ENCODE results near the gene MME. TPM values are rescaled to one million over a fixed set of nuclear protein-coding genes. Genes with fewer than 3 reads are reported as not detected.

MME gene
- total RNA-seq, 1 experiment from 2014 or later: 1.6 TPM

GRCh38 chr3:155194973-155195957 is 115.1 kb downstream of the MME start:
- no peak for TF ChIP-seq SIN3A (IDR thresholded peaks at IDR 0.05; ENCODE audit: borderline replicate concordance, insufficient read depth, low read depth, low read length)
- TF ChIP-seq REST (IDR thresholded peaks at IDR 0.05; ENCODE audit: insufficient read depth in 1 of 2, low read depth in 2 of 2, low read length in 1 of 2): no peak
- no peak for TF ChIP-seq TCF7L2 (IDR thresholded peaks at IDR 0.05; ENCODE audit: low read depth, low read length)
- no peak for TF ChIP-seq POLR2AphosphoS5 (IDR thresholded peaks at IDR 0.05; ENCODE audit: low read depth, low read length)
- TF ChIP-seq CTCF (IDR thresholded peaks at IDR 0.05): no peak
- in situ Hi-C loops (cut with HindIII; ENCODE audit: low pct_unique_long_range_greater_than_20kb, low sequenced_read_pairs) (no loop called here), intact Hi-C loops (cut with micrococcal nuclease; ENCODE audit: unreplicated experiment) (no loop called here)
- Histone ChIP-seq H3K9me3 (ENCODE audit: control insufficient read depth, insufficient read depth, low read depth, low read length) (no peaks in the 10 kb centered on the region), H3K36me3 (ENCODE audit: control insufficient read depth, insufficient read depth, low read length) (no peaks in the 10 kb centered on the region), H3K27me3 (ENCODE audit: control insufficient read depth, insufficient read depth, low read length) (no peaks in the 10 kb centered on the region), H3K27ac (ENCODE audit: low read length) (no peak overlapping the region), H3K4me3 (ENCODE audit: low read depth in 2 of 2, low read length in 2 of 2) (no peak overlapping the region), H3K4me1 (ENCODE audit: control insufficient read depth, insufficient read depth, low read length) (no peaks in the 10 kb centered on the region)
- POLR2A ChIA-PET: no interaction called here
- DNase-seq (ENCODE audit: low read depth, low spot score): no peak
- ATAC-seq: no peak
- no TSS peak for BruUV-seq (replicated peaks)
- CTCF ChIA-PET: no interaction called here

- H3K4me3 ChIP-seq (ENCODE audit: low read depth in 2 of 2, low read length in 2 of 2): no peak overlapping the region
- no peaks in the 10 kb centered on the region for H3K9me3 ChIP-seq (ENCODE audit: control insufficient read depth, insufficient read depth, low read depth, low read length)
- TF ChIP-seq TCF7L2 (IDR thresholded peaks at IDR 0.05; ENCODE audit: low read depth, low read length) (no peak), REST (IDR thresholded peaks at IDR 0.05; ENCODE audit: insufficient read depth in 1 of 2, low read depth in 2 of 2, low read length in 1 of 2) (no peak), POLR2AphosphoS5 (IDR thresholded peaks at IDR 0.05; ENCODE audit: low read depth, low read length) (no peak), SIN3A (IDR thresholded peaks at IDR 0.05; ENCODE audit: borderline replicate concordance, insufficient read depth, low read depth, low read length) (no peak), CTCF (IDR thresholded peaks at IDR 0.05) (no peak)
- no peaks in the 10 kb centered on the region for H3K4me1 ChIP-seq (ENCODE audit: control insufficient read depth, insufficient read depth, low read length)
- H3K27me3 ChIP-seq (ENCODE audit: control insufficient read depth, insufficient read depth, low read length): no peaks in the 10 kb centered on the region
- ATAC-seq (no peak), DNase-seq (ENCODE audit: low read depth, low spot score) (no peak)
- BruUV-seq (replicated peaks): no TSS peak
- in situ Hi-C loops (cut with HindIII; ENCODE audit: low pct_unique_long_range_greater_than_20kb, low sequenced_read_pairs) (no loop called here), intact Hi-C loops (cut with micrococcal nuclease; ENCODE audit: unreplicated experiment) (no loop called here)
- no peaks in the 10 kb centered on the region for H3K36me3 ChIP-seq (ENCODE audit: control insufficient read depth, insufficient read depth, low read length)
- ChIA-PET POLR2A (no interaction called here), CTCF (no interaction called here)
- H3K27ac ChIP-seq (ENCODE audit: low read length): no peak overlapping the region
These were observed 116.3 kb downstream of the MME start for GRCh38 chr3:155196131-155197021.

Measured in Panc1 (cell line).